ENCODE measurements around the gene COA5.

COA5 gene

GRCh38 chr2:98554116-98554861, 54.0 kb downstream of the COA5 start:
- DNase-seq (ENCODE audit: low read depth in 1 of 2, low spot score in 1 of 2): no peak

DNA sequence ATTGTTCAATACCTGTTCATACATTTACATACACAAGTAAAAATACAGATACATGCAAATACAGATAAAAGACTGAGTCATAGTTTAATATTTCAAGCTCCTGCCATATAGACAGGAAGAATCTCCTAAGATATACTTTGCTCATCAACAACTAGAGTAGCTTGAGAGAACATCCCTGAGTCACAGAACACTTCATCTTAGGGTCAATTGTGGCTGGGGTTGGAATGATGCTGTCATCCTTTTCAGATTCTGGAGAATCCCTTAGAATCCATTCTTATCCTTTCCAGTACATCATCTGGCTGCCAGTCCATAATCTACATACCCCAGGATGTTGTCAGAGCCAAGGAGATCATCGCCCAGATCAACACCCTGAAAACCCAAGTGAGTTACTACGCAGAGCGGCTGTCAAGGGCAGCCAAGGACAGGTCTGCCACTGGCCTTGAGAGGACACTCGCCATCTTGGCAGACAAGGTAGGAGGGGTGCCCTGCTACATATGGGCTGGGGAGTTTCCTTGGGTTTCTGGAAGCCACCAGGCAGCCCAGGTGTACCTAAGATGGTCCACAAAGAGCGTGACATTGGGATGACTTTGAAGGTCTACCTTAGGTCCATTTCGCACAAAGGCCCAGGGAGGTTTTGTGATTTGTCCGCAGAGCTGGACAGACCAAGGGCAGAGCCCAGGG, 55.7 kb downstream of the COA5 start:
- DNase-seq (ENCODE audit: low read depth in 1 of 2, low spot score in 1 of 2): no peak

DNA sequence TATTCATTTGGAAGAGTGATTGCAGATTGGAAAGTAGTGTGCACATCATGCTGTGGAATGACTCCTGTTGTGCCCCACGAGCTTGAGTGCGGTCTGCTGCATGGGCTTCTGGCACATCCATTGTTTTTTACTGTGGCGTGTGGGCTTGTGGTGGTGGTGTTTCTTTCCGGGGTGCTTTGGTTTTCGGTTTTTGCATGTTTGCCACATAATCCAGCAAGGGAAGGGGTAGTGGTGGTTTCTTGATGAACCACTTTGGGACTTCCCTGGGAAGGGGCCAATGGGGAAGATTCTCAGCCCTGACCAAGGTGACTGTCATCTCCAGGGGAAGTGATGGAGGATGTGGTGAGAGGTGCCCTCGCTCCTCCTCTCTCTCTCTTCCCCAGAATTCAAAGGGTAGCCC, 57.0 kb downstream of the COA5 start:
- DNase-seq (ENCODE audit: low read depth in 1 of 2, low spot score in 1 of 2): no peak

DNA sequence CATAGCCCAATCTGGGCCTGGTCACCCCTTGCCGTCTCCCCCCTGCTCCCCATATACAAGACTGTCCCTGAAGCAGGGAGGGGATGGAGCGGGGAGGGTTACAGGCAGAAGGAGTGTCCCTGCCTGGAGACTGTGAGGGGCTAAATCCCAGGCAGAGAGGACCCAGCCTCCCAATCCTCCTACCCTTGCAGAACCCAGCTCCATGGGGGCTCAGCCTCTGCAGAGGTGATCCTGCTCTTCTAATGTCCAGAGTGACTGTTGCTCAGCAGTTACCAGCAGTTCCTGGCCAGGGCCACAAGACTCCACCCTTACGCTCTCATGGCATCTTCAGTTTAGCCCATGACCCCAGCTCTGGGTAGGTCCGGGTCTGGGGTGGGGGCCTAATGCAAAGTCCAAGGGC, 58.1 kb downstream of the COA5 start:
- no peak for DNase-seq (ENCODE audit: low read depth in 1 of 2, low spot score in 1 of 2)

Measured in stimulated activated CD4-positive, alpha-beta T cell treated with anti-CD3 and anti-CD28 coated beads, Interleukin-15, amount 100 ng/mL, for 1 hour (primary cell).